Measurements from ENCODE around the gene UBTD1.

Gene UBTD1

GRCh38 chr10:97532935-97533671 is 34.4 kb downstream of the UBTD1 start:
- H3K4me3 ChIP-seq (ENCODE audit: insufficient read length, low read depth), result no peak overlapping the region
- H3K27me3 ChIP-seq (ENCODE audit: insufficient read depth, insufficient read length), result no peaks in the 10 kb centered on the region
- TF ChIP-seq ZNF274 (IDR thresholded peaks at IDR 0.05; ENCODE audit: low read depth, low read length) (no peak), SUZ12 (IDR thresholded peaks at IDR 0.05; ENCODE audit: extremely low read depth, insufficient read depth, insufficient read length) (no peak), YY1 (IDR thresholded peaks at IDR 0.05; ENCODE audit: insufficient read depth, insufficient read length) (no peak)
- no peaks in the 10 kb centered on the region for H3K36me3 ChIP-seq (ENCODE audit: insufficient read depth, insufficient read length, low read length)
- no peak overlapping the region for H3K9ac ChIP-seq (ENCODE audit: insufficient read length, low read depth)
- H3K4me1 ChIP-seq (ENCODE audit: insufficient read depth, insufficient read length), result peaks cover 17% of the 10 kb centered on the region
- peaks cover 6% of the 10 kb centered on the region; the same call in 1 of the 2 replicates for H3K9me3 ChIP-seq (ENCODE audit: insufficient read depth, low read length)
- DNase-seq (ENCODE audit: low read depth, low spot score), result no peak

DNA sequence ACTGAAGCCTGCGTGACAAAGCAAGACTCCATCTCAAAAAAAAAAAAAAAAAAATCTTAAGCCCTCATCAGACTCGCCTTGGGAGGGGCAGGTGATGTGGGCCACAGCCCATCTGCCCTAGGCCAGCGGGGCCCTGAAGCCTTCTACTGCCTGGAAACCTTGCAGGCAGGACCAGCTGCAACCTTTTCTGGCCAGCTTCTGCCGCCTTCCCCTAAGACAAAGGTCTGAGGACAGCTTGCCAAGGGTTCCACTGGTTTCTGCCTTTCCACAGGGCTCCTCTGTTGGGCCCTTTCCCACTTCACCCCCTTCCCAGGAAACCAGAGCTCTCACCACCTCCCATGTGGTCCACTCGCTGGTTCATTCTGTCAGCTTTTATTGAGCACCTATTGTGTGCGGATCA is 35.2 kb downstream of the UBTD1 start:
- Histone ChIP-seq H3K4me1 (ENCODE audit: insufficient read depth, insufficient read length) (peaks cover 17% of the 10 kb centered on the region), H3K9ac (ENCODE audit: insufficient read length, low read depth) (no peak overlapping the region), H3K4me3 (ENCODE audit: insufficient read length, low read depth) (no peak overlapping the region), H3K9me3 (ENCODE audit: insufficient read depth, low read length) (peaks cover 6% of the 10 kb centered on the region; the same call in 1 of the 2 replicates), H3K36me3 (ENCODE audit: insufficient read depth, insufficient read length, low read length) (no peaks in the 10 kb centered on the region), H3K27me3 (ENCODE audit: insufficient read depth, insufficient read length) (no peaks in the 10 kb centered on the region)
- no peak for DNase-seq (ENCODE audit: low read depth, low spot score)
- TF ChIP-seq SUZ12 (IDR thresholded peaks at IDR 0.05; ENCODE audit: extremely low read depth, insufficient read depth, insufficient read length), result no peak
- TF ChIP-seq YY1 (IDR thresholded peaks at IDR 0.05; ENCODE audit: insufficient read depth, insufficient read length), result no peak
- TF ChIP-seq ZNF274 (IDR thresholded peaks at IDR 0.05; ENCODE audit: low read depth, low read length), result no peak

GRCh38 chr10:97534746-97535367 is 36.1 kb downstream of the UBTD1 start:
- Histone ChIP-seq H3K4me3 (ENCODE audit: insufficient read length, low read depth) (no peak overlapping the region), H3K9me3 (ENCODE audit: insufficient read depth, low read length) (peaks cover 1% of the 10 kb centered on the region; the same call in 1 of the 2 replicates), H3K36me3 (ENCODE audit: insufficient read depth, insufficient read length, low read length) (no peaks in the 10 kb centered on the region), H3K4me1 (ENCODE audit: insufficient read depth, insufficient read length) (peaks cover 20% of the 10 kb centered on the region), H3K27me3 (ENCODE audit: insufficient read depth, insufficient read length) (no peaks in the 10 kb centered on the region), H3K9ac (ENCODE audit: insufficient read length, low read depth) (no peak overlapping the region)
- TF ChIP-seq SUZ12 (IDR thresholded peaks at IDR 0.05; ENCODE audit: extremely low read depth, insufficient read depth, insufficient read length) (no peak), YY1 (IDR thresholded peaks at IDR 0.05; ENCODE audit: insufficient read depth, insufficient read length) (no peak), ZNF274 (IDR thresholded peaks at IDR 0.05; ENCODE audit: low read depth, low read length) (no peak)
- DNase-seq (ENCODE audit: low read depth, low spot score), result no peak

GRCh38 chr10:97537186-97537869 is 38.6 kb downstream of the UBTD1 start:
- peaks cover 20% of the 10 kb centered on the region for H3K4me1 ChIP-seq (ENCODE audit: insufficient read depth, insufficient read length)
- H3K9me3 ChIP-seq (ENCODE audit: insufficient read depth, low read length), result no peaks in the 10 kb centered on the region

DNA sequence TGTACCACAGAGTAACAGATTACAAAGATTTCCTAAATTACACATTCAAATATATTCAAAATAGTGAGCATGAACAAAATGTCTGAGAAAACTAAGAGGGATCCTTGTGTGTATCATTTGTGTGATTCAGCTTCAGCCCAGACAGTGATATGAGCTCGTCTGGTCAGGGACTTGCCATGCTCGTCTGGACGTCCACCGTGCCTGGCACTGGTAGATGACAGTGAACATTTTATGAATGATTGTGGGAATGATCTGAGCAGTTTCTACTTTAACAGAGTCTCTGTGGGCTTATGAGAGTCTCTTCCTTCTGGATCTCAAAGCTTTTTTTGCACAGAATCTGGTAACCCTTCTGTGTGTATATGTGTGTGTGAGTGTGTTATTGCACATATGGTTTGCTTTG is 39.7 kb downstream of the UBTD1 start:
- peaks cover 22% of the 10 kb centered on the region for H3K4me1 ChIP-seq (ENCODE audit: insufficient read depth, insufficient read length)
- no peaks in the 10 kb centered on the region for H3K36me3 ChIP-seq (ENCODE audit: insufficient read depth, insufficient read length, low read length)
- no peaks in the 10 kb centered on the region for H3K27me3 ChIP-seq (ENCODE audit: insufficient read depth, insufficient read length)
- no peak overlapping the region for H3K9ac ChIP-seq (ENCODE audit: insufficient read length, low read depth)
- H3K4me3 ChIP-seq (ENCODE audit: insufficient read length, low read depth), result no peak overlapping the region
- no peaks in the 10 kb centered on the region for H3K9me3 ChIP-seq (ENCODE audit: insufficient read depth, low read length)
- no peak for DNase-seq (ENCODE audit: low read depth, low spot score)
- TF ChIP-seq ZNF274 (IDR thresholded peaks at IDR 0.05; ENCODE audit: low read depth, low read length), result no peak
- TF ChIP-seq YY1 (IDR thresholded peaks at IDR 0.05; ENCODE audit: insufficient read depth, insufficient read length), result no peak
- no peak for TF ChIP-seq SUZ12 (IDR thresholded peaks at IDR 0.05; ENCODE audit: extremely low read depth, insufficient read depth, insufficient read length)

More at GRCh38 chr10:97537186-97537869, 38.6 kb downstream of the UBTD1 start:
- no peaks in the 10 kb centered on the region for H3K27me3 ChIP-seq (ENCODE audit: insufficient read depth, insufficient read length)
- no peak overlapping the region for H3K9ac ChIP-seq (ENCODE audit: insufficient read length, low read depth)
- no peaks in the 10 kb centered on the region for H3K36me3 ChIP-seq (ENCODE audit: insufficient read depth, insufficient read length, low read length)
- no peak for TF ChIP-seq SUZ12 (IDR thresholded peaks at IDR 0.05; ENCODE audit: extremely low read depth, insufficient read depth, insufficient read length)
- no peak for TF ChIP-seq YY1 (IDR thresholded peaks at IDR 0.05; ENCODE audit: insufficient read depth, insufficient read length)
- no peak for TF ChIP-seq ZNF274 (IDR thresholded peaks at IDR 0.05; ENCODE audit: low read depth, low read length)
- DNase-seq (ENCODE audit: low read depth, low spot score), result no peak
- no peak overlapping the region for H3K4me3 ChIP-seq (ENCODE audit: insufficient read length, low read depth)

DNA sequence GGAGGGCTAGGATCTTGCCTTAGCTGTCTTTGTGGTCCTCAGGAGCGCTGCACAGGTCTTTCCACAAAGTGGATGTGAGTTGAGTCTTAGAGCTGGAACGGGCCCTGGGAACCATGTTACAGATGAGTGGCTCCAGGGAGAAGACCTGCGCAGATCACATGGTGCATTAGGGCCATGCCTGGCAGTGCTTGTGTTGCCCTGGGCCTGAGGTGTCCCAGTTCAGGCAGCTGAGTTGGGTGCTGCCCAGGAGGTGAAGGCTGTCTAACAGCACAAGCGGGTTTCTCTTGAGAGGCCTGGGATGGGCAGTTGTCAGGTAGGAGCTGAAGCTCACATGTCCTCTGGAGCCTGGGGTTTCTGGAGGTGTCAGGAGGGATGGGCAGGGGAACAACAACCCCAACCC is 40.1 kb downstream of the UBTD1 start:
- no peaks in the 10 kb centered on the region for H3K36me3 ChIP-seq (ENCODE audit: insufficient read depth, insufficient read length, low read length)
- TF ChIP-seq ZNF274 (IDR thresholded peaks at IDR 0.05; ENCODE audit: low read depth, low read length), result no peak
- TF ChIP-seq YY1 (IDR thresholded peaks at IDR 0.05; ENCODE audit: insufficient read depth, insufficient read length), result no peak
- TF ChIP-seq SUZ12 (IDR thresholded peaks at IDR 0.05; ENCODE audit: extremely low read depth, insufficient read depth, insufficient read length), result no peak
- H3K4me3 ChIP-seq (ENCODE audit: insufficient read length, low read depth), result no peak overlapping the region
- no peaks in the 10 kb centered on the region for H3K27me3 ChIP-seq (ENCODE audit: insufficient read depth, insufficient read length)
- H3K9me3 ChIP-seq (ENCODE audit: insufficient read depth, low read length), result no peaks in the 10 kb centered on the region
- H3K9ac ChIP-seq (ENCODE audit: insufficient read length, low read depth), result no peak overlapping the region
- H3K4me1 ChIP-seq (ENCODE audit: insufficient read depth, insufficient read length), result peaks cover 20% of the 10 kb centered on the region
- DNase-seq (ENCODE audit: low read depth, low spot score), result no peak
